ENCODE measurements around the gene PKN1.

PKN1 gene

GRCh38 chr19:14472202-14472938 lies 39.3 kb downstream of the PKN1 start:
- peaks cover 16% of the 10 kb centered on the region for H3K4me1 ChIP-seq (ENCODE audit: low read length)
- peaks cover 39% of the 10 kb centered on the region for H3K36me3 ChIP-seq (replicated peaks; ENCODE audit: low read depth, low read length)
- no peak overlapping the region for H3K9ac ChIP-seq (ENCODE audit: low read length)
- H3K4me3 ChIP-seq (ENCODE audit: low read length) = no peak overlapping the region
- no peak overlapping the region for H3K27ac ChIP-seq (ENCODE audit: low read length)
- H3K79me2 ChIP-seq (ENCODE audit: low read length) = no peaks in the 10 kb centered on the region
- TF ChIP-seq, protein P1, sequence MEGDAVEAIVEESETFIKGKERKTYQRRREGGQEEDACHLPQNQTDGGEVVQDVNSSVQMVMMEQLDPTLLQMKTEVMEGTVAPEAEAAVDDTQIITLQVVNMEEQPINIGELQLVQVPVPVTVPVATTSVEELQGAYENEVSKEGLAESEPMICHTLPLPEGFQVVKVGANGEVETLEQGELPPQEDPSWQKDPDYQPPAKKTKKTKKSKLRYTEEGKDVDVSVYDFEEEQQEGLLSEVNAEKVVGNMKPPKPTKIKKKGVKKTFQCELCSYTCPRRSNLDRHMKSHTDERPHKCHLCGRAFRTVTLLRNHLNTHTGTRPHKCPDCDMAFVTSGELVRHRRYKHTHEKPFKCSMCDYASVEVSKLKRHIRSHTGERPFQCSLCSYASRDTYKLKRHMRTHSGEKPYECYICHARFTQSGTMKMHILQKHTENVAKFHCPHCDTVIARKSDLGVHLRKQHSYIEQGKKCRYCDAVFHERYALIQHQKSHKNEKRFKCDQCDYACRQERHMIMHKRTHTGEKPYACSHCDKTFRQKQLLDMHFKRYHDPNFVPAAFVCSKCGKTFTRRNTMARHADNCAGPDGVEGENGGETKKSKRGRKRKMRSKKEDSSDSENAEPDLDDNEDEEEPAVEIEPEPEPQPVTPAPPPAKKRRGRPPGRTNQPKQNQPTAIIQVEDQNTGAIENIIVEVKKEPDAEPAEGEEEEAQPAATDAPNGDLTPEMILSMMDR (IDR thresholded peaks at IDR 0.05; ENCODE audit: low read depth, low read length) = peak; percentile 65
- TF ChIP-seq EZH2phosphoT487 (IDR thresholded peaks at IDR 0.05; ENCODE audit: low read depth) = no peak
- H2AFZ ChIP-seq (ENCODE audit: low read depth, low read length) = no peak overlapping the region
- 0 out of 2 replicates have a peak, but pooled peaks cover 3% of the 10 kb centered on the region for H4K20me1 ChIP-seq (ENCODE audit: insufficient read depth, low read length)
- no peak overlapping the region for H3K4me2 ChIP-seq (ENCODE audit: low read length)
- H3K27me3 ChIP-seq (ENCODE audit: low read depth, low read length) = no peaks in the 10 kb centered on the region
- no peaks in the 10 kb centered on the region for H3K9me3 ChIP-seq (ENCODE audit: insufficient read depth, low read length)

GRCh38 chr19:14473073-14473977 lies 40.2 kb downstream of the PKN1 start:
- H3K4me1 ChIP-seq (ENCODE audit: low read length) = peaks cover 16% of the 10 kb centered on the region
- H3K79me2 ChIP-seq (ENCODE audit: low read length) = no peaks in the 10 kb centered on the region
- H3K9me3 ChIP-seq (ENCODE audit: insufficient read depth, low read length) = no peaks in the 10 kb centered on the region
- no peak overlapping the region for H3K27ac ChIP-seq (ENCODE audit: low read length)
- H2AFZ ChIP-seq (ENCODE audit: low read depth, low read length) = no peak overlapping the region
- TF ChIP-seq, protein P1 (IDR thresholded peaks at IDR 0.05; ENCODE audit: low read depth, low read length) = no peak
- TF ChIP-seq EZH2phosphoT487 (IDR thresholded peaks at IDR 0.05; ENCODE audit: low read depth) = no peak
- 0 out of 2 replicates have a peak, but pooled peaks cover 3% of the 10 kb centered on the region for H4K20me1 ChIP-seq (ENCODE audit: insufficient read depth, low read length)
- no peaks in the 10 kb centered on the region for H3K27me3 ChIP-seq (ENCODE audit: low read depth, low read length)
- no peak overlapping the region for H3K4me2 ChIP-seq (ENCODE audit: low read length)
- no peak overlapping the region for H3K4me3 ChIP-seq (ENCODE audit: low read length)
- H3K9ac ChIP-seq (ENCODE audit: low read length) = no peak overlapping the region
- peaks cover 29% of the 10 kb centered on the region for H3K36me3 ChIP-seq (replicated peaks; ENCODE audit: low read depth, low read length)

DNA sequence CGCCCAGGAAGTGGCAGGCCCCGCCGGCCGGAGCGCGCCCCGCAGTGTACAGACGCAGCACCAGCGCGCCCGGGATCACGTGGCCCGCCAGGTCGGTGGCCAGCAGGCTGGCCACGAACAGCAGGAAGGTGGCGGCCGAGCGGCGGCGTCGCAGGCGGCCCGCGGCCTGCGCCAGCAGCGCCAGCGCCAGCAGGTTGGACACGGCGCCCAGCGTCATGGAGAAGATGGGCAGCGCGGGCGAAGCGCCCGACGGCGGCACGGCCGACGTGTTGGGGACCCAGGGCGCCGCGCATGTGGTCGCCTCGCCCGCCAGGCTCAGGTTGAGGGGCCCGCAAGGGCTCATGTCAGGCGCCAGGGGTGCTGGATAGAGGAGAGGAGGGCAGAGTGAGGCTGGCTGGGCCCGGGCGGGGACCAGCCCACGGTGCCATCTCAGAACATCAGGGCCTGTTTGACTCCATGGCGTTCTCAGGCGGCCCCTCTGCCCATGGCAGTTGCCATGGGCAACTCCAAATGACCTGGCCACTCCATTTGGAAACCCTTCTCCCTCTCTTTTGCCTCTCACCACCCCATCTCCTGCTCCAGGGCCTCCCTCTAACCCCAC lies 41.0 kb downstream of the PKN1 start:
- Histone ChIP-seq H3K4me1 (ENCODE audit: low read length) (peaks cover 16% of the 10 kb centered on the region), H3K27ac (ENCODE audit: low read length) (no peak overlapping the region), H3K9ac (ENCODE audit: low read length) (no peak overlapping the region), H2AFZ (ENCODE audit: low read depth, low read length) (no peak overlapping the region), H4K20me1 (ENCODE audit: insufficient read depth, low read length) (0 out of 2 replicates have a peak, but pooled peaks cover 3% of the 10 kb centered on the region), H3K36me3 (replicated peaks; ENCODE audit: low read depth, low read length) (peaks cover 24% of the 10 kb centered on the region), H3K27me3 (ENCODE audit: low read depth, low read length) (no peaks in the 10 kb centered on the region), H3K79me2 (ENCODE audit: low read length) (no peaks in the 10 kb centered on the region), H3K4me2 (ENCODE audit: low read length) (no peak overlapping the region), H3K4me3 (ENCODE audit: low read length) (no peak overlapping the region), H3K9me3 (ENCODE audit: insufficient read depth, low read length) (no peaks in the 10 kb centered on the region)
- TF ChIP-seq, protein P1 (IDR thresholded peaks at IDR 0.05; ENCODE audit: low read depth, low read length) = no peak
- TF ChIP-seq EZH2phosphoT487 (IDR thresholded peaks at IDR 0.05; ENCODE audit: low read depth) = no peak
